IMR-90 (cell line): ENCODE results near the gene RCHY1.
"Not testable (repeated sequence)": the region's sequence is repeated elsewhere in the genome, so short reads cannot be mapped to it uniquely, and the experiment has no call there.

Experiments
- BHLHE40 ChIP-seq: fragments of 150-350 bp; IDR thresholded peaks from 2 replicates; pipeline ENCODE4 v1.6.1; 2016; ENCODE audit warnings: mild to moderate bottlenecking, low read depth, low read length
- CEBPB ChIP-seq: IDR thresholded peaks from 2 replicates; pipeline ENCODE4 v1.6.1; 2012; ENCODE audit warnings: low read depth, low read length, improper control_type of control experiment
- CTCF ChIP-seq: conservative IDR thresholded peaks from 2 replicates; pipeline ENCODE4 v1.5.1; 2012; ENCODE audit warnings: mild to moderate bottlenecking, low read depth, low read length, improper control_type of control experiment
- ELK1 ChIP-seq: fragments of 150-350 bp; IDR thresholded peaks from 2 replicates; pipeline ENCODE4 v1.6.1; 2016; ENCODE audit warnings: low read depth, mild to moderate bottlenecking, low read length, moderate library complexity, borderline replicate concordance
- FOS ChIP-seq: fragments of 150-350 bp; IDR thresholded peaks from 2 replicates; pipeline ENCODE4 v1.6.1; 2016; ENCODE audit warnings: low read depth, low read length
- MAFK ChIP-seq: IDR thresholded peaks from 2 replicates; pipeline ENCODE4 v1.6.1; 2012; ENCODE audit warnings: low read depth, low read length, improper control_type of control experiment
- MAZ ChIP-seq: IDR thresholded peaks from 2 replicates; pipeline ENCODE4 v1.6.1; 2012; ENCODE audit warnings: low read depth, mild to moderate bottlenecking, low read length, improper control_type of control experiment, moderate library complexity, borderline replicate concordance
- MXI1 ChIP-seq: IDR thresholded peaks from 2 replicates; pipeline ENCODE4 v1.6.1; 2012; ENCODE audit warnings: low read depth, mild to moderate bottlenecking, low read length, moderate library complexity, borderline replicate concordance
- POLR2A ChIP-seq: IDR thresholded peaks from 2 replicates; pipeline ENCODE4 v1.6.1; 2012; ENCODE audit warnings: mild to moderate bottlenecking, low read depth, low read length
- RAD21 ChIP-seq: IDR thresholded peaks from 2 replicates; pipeline ENCODE4 v1.6.1; 2012; ENCODE audit warnings: low read length, improper control_type of control experiment
- RCOR1 ChIP-seq: IDR thresholded peaks from 2 replicates; pipeline ENCODE4 v1.6.1; 2012; ENCODE audit warnings: mild to moderate bottlenecking, low read length, improper control_type of control experiment; ENCODE audit not compliant: insufficient replicate concordance
- RFX5 ChIP-seq: IDR thresholded peaks from 2 replicates; pipeline ENCODE4 v1.8.0; 2012; ENCODE audit warnings: low read depth, mild to moderate bottlenecking, low read length, moderate library complexity
- SMC3 ChIP-seq: fragments of 150-350 bp; IDR thresholded peaks from 2 replicates; pipeline ENCODE4 v1.6.1; 2016; ENCODE audit warnings: low read depth, mild to moderate bottlenecking, antibody characterized with exemption, low read length, moderate library complexity
- USF2 ChIP-seq: fragments of 150-350 bp; IDR thresholded peaks from 2 replicates; pipeline ENCODE4 v1.6.1; 2017; ENCODE audit warnings: mild to moderate bottlenecking, antibody characterized with exemption, low read length, low read depth

- not testable (repeated sequence) for TF ChIP-seq CTCF, POLR2A, FOS, MAZ, USF2, RAD21, ELK1, RCOR1, MAFK, MXI1, CEBPB, RFX5, BHLHE40, SMC3
Measured at GRCh38 chr4:75537308-75537707, 23.1 kb upstream of the RCHY1 start.
